Transverse colon (tissue), 4 donors: ENCODE data around the gene CSF3R. TPM values are rescaled to one million over a fixed set of nuclear protein-coding genes. Genes with fewer than 3 reads are reported as not detected.

Source experiments
- DNase-seq: peaks from one replicate; pipeline ENCODE4 v3.0.0-alpha.2; 2019
- H3K27ac ChIP-seq, 4 donors: fragments of 200-600 bp; sonication (generic); 2 replicates each; pipeline ENCODE4 v1.5.1; 2016 to 2018; ENCODE audit warnings: inconsistent platforms in 4 of 4
- H3K27me3 ChIP-seq: fragments of 200-600 bp; sonication (generic); 2 replicates; pipeline ENCODE4 v1.5.1; 2017; ENCODE audit warnings: inconsistent platforms
- H3K36me3 ChIP-seq, 4 donors: fragments of 200-600 bp; sonication (generic); 2 replicates each; pipeline ENCODE4 v1.5.1; 2017 to 2019; ENCODE audit warnings: inconsistent platforms in 4 of 4
- H3K4me1 ChIP-seq, 4 donors: fragments of 200-600 bp; sonication (generic); 2 replicates each; pipeline ENCODE4 v1.5.1; 2017 to 2020; ENCODE audit warnings: inconsistent platforms in 4 of 4
- H3K4me3 ChIP-seq, 4 donors: fragments of 200-600 bp; sonication (generic); 1 replicate in 1 of 4; 2 replicates in 3 of 4; pipeline versions ENCODE4 v1.5.1 to v1.6.1; 2017 to 2019; ENCODE audit warnings: inconsistent platforms in 4 of 4
- H3K9me3 ChIP-seq, 2 donors: fragments of 200-600 bp; sonication (generic); 2 replicates each; pipeline ENCODE4 v1.5.1; 2017 to 2019; ENCODE audit warnings: inconsistent platforms in 2 of 2
- EP300 ChIP-seq: sonication (generic); formaldehyde crosslinking; IDR thresholded peaks from one replicate; pipeline ENCODE4 v1.6.1; 2017; ENCODE audit warnings: antibody characterized with exemption, low read depth
- POLR2A ChIP-seq: fragments of 450-650 bp; IDR thresholded peaks from one replicate; pipeline ENCODE4 v1.6.1; 2016; ENCODE audit warnings: antibody characterized with exemption, mild to moderate bottlenecking, moderate library complexity
- POLR2AphosphoS5 ChIP-seq, 3 donors: sonication (generic); formaldehyde crosslinking; IDR thresholded peaks; one replicate each; pipeline ENCODE4 v1.6.1; 2016; ENCODE audit warnings: antibody characterized with exemption in 3 of 3
- WGBS, 2 donors: methylation state at CpG; one replicate each; pipeline ENCODE4 v1.1.5; 2018; ENCODE audit warnings: low coverage in 1 of 2; 5-methylcytosine and 5-hydroxymethylcytosine counted together
- in situ Hi-C, 4 donors: fragments of 200-750 bp; cut with MboI; loops; one replicate each; pipeline versions ENCODE4 v1.15.0 to v1.15.1; 2017; ENCODE audit warnings: low sequenced_read_pairs in 3 of 4, low pct_ligation_motif_present in 1 of 4, low pct_unique_long_range_greater_than_20kb in 1 of 4
- intact Hi-C: fragments of 100-400 bp; cut with DNase I; formaldehyde crosslinking; loops from one replicate; pipeline ENCODE4 v1.15.1; 2023; ENCODE audit warnings: low total_unique reads
- total RNA-seq, 4 donors: library from RNA; depleted of rRNA; stranded (reverse); fragments of >200 nt; gene quantifications; one replicate each; pipeline ENCODE4 v1.1.0, GENCODE V29; 2016
- TF ChIP-seq, protein P1 (sequence below), 5 experiments: fragments of 200-600 bp in 3 of 5; fragments of 450-650 bp in 2 of 5; sonication (generic) in 3 of 5; IDR thresholded peaks; 1 replicate in 2 of 5; 2 replicates in 3 of 5; pipeline ENCODE4 v1.5.1; 2016 to 2017; ENCODE audit warnings: antibody characterized with exemption in 5 of 5, inconsistent platforms in 3 of 5, mild to moderate bottlenecking in 2 of 5, moderate library complexity in 1 of 5

The CSF3R gene
- total RNA-seq, 4 donors from 2014 or later: 3.8 to 17.1 (median 5.2) TPM

DNA sequence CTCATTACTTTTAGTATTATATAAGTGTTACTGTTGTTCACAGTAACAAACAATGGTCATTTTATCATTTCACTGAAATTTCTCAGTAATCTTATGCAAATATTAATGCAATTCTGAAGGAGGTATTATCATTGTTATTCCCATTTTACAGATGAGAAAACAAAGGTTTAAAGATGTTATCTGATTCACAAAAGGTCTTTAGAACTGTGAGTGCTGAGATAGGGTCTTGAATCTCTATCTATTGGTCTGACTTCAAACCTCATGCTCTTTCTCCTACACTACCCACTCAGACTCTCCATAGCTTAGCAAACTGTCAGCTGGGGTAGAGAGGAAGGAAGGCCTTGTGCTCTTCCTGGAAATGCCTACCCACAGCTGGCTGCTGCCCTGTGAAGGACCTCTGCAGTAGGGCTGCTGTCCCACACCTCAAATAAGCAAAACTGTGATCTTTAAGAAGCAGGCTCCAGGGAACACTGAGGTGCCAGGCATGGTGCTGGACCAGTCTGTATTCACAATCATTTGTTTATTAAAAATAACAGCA, 26.3 kb downstream of the CSF3R start:
- DNase-seq: no peak
- H3K36me3 ChIP-seq: peaks cover 0 to 31% (median 14%) of the 10 kb centered on the region in 4 donors
- TF ChIP-seq, protein P1, sequence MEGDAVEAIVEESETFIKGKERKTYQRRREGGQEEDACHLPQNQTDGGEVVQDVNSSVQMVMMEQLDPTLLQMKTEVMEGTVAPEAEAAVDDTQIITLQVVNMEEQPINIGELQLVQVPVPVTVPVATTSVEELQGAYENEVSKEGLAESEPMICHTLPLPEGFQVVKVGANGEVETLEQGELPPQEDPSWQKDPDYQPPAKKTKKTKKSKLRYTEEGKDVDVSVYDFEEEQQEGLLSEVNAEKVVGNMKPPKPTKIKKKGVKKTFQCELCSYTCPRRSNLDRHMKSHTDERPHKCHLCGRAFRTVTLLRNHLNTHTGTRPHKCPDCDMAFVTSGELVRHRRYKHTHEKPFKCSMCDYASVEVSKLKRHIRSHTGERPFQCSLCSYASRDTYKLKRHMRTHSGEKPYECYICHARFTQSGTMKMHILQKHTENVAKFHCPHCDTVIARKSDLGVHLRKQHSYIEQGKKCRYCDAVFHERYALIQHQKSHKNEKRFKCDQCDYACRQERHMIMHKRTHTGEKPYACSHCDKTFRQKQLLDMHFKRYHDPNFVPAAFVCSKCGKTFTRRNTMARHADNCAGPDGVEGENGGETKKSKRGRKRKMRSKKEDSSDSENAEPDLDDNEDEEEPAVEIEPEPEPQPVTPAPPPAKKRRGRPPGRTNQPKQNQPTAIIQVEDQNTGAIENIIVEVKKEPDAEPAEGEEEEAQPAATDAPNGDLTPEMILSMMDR (IDR thresholded peaks at IDR 0.05): no peak
- TF ChIP-seq EP300 (no peak), POLR2A (no peak), POLR2AphosphoS5 (IDR thresholded peaks at IDR 0.05) (no peak)
- H3K27me3 ChIP-seq: no peaks in the 10 kb centered on the region
- H3K4me1 ChIP-seq: peaks cover 0 to 1% (median under 1%) of the 10 kb centered on the region in 4 donors
- no peak overlapping the region for H3K4me3 ChIP-seq
- intact Hi-C loops: no loop called here
- in situ Hi-C loops: no loop called here
- no peaks in the 10 kb centered on the region for H3K9me3 ChIP-seq
- H3K27ac ChIP-seq: no peak overlapping the region

GRCh38 chr1:36455386-36455785, 27.3 kb downstream of the CSF3R start:
- Histone ChIP-seq H3K9me3 (no peaks in the 10 kb centered on the region), H3K36me3 (peaks cover 0 to 22% (median 10%) of the 10 kb centered on the region in 4 donors), H3K4me3 (no peak overlapping the region), H3K27ac (no peak overlapping the region), H3K4me1 (peaks cover 0 to 8% (median 6%) of the 10 kb centered on the region in 4 donors), H3K27me3 (no peaks in the 10 kb centered on the region)
- TF ChIP-seq POLR2A (no peak), EP300 (no peak), POLR2AphosphoS5 (IDR thresholded peaks at IDR 0.05) (no peak)
- TF ChIP-seq, protein P1 (IDR thresholded peaks at IDR 0.05): no peak
- in situ Hi-C loops: no loop called here
- 77% methylated on average over 1 of the region's 1 CpG; no CpG with 5 or more reads in 1 of the 2 donors for WGBS, 2 donors
- DNase-seq: no peak
- intact Hi-C loops: no loop called here

DNA sequence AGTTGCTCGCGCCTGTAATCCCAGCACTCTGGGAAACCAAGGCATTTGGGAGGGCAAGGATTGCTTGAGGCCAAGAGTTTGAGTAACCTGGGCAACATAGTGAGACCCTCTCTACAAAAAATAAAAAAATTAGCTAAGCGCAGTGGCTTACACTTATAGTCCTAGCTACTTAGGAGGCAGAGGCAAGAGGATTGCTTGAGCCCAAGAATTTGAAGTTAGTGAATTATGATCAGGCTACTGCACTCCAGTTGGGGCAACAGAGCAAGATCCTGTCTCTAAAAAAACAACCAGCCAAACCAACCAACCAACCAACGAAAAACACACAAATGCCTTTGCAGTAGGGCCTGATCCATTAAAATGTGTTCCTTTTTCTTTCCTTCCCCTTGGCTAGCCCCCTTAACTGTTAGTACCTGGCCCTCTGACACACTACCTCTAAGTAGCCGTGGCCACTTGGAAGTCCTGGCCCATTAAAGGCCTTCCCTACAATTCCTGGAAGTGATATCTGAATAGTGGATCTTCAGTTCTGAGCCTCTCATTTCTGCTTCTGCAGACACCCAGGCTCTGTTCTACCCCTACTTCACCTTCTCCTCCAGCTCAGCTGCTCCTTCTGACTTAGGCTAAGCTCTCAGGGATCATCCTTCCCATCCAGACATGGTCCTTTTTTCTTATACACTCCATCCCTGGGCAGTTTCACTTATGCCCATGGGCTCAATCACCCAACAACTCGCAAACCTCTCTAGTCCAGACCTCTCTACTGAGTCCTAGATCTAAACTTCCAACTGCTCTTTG, 28.9 kb downstream of the CSF3R start:
- 95 to 96% methylated on average over 6 of the region's 6 CpGs for WGBS, 2 donors
- intact Hi-C loops: no loop called here
- no peak overlapping the region for H3K27ac ChIP-seq
- in situ Hi-C loops: no loop called here
- no peak for DNase-seq
- no peak overlapping the region for H3K4me3 ChIP-seq
- H3K27me3 ChIP-seq: no peaks in the 10 kb centered on the region
- TF ChIP-seq, protein P1 (IDR thresholded peaks at IDR 0.05): no peak
- TF ChIP-seq POLR2AphosphoS5 (IDR thresholded peaks at IDR 0.05): no peak
- peaks cover 3 to 15% (median 8%) of the 10 kb centered on the region in 4 donors for H3K4me1 ChIP-seq
- H3K9me3 ChIP-seq: no peaks in the 10 kb centered on the region
- peaks cover 0 to 17% (median 10%) of the 10 kb centered on the region in 4 donors for H3K36me3 ChIP-seq

DNA sequence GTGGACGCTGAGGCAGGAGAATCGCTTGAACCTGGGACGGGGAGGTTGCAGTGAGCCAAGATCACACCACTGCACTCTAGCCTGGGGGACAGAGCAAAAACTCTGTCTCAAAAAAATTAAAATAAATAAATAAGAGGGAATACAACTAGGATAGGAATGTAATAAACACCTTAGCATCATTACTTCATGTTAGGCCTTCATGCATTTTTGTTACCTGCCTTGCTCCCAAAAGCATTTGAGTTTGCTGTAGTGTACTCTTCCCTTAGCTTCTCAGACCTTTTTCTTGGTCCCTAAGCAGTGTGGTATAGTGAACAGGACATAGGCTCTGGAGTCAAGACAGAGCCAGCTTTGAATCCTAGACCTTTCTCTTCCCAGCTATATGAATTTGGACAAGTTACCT, 29.7 kb downstream of the CSF3R start:
- WGBS, 2 donors: 83% methylated on average over 3 of the region's 3 CpGs; no CpG with 5 or more reads in 1 of the 2 donors

More for the DNA sequence above, 29.7 kb downstream of the CSF3R start:
- Histone ChIP-seq H3K27ac (no peak overlapping the region), H3K27me3 (no peaks in the 10 kb centered on the region), H3K4me1 (peaks cover 3 to 15% (median 8%) of the 10 kb centered on the region in 4 donors), H3K4me3 (no peak overlapping the region), H3K36me3 (peaks cover 0 to 17% (median 8%) of the 10 kb centered on the region in 4 donors), H3K9me3 (no peaks in the 10 kb centered on the region)
- TF ChIP-seq EP300: no peak
- no peak for TF ChIP-seq POLR2AphosphoS5 (IDR thresholded peaks at IDR 0.05)
- TF ChIP-seq POLR2A: no peak
- DNase-seq: no peak
- intact Hi-C loops: no loop called here
- in situ Hi-C loops: no loop called here
